SJCRH30 (cell line): ENCODE results near the gene CCNB1IP1. TPM values are rescaled to one million over a fixed set of nuclear protein-coding genes. Genes with fewer than 3 reads are reported as not detected.
"Not testable (repeated sequence)": the region's sequence is repeated elsewhere in the genome, so short reads cannot be mapped to it uniquely, and the experiment has no call there.

Experiments used
- DNase-seq, 2 experiments: peaks; one replicate each; pipeline ENCODE4 v3.0.0-alpha.2; 2015 to 2020
- H3K27ac ChIP-seq: fragments of 250-450 bp; sonication (Bioruptor Pico); 2 replicates; pipeline ENCODE4 v1.5.1; 2020; ENCODE audit warnings: mild to moderate bottlenecking, moderate library complexity
- H3K27me3 ChIP-seq: fragments of 250-450 bp; sonication (Bioruptor Pico); 2 replicates; pipeline ENCODE4 v1.5.1; 2020; ENCODE audit warnings: mild to moderate bottlenecking, moderate library complexity
- H3K36me3 ChIP-seq: fragments of 250-450 bp; sonication (Bioruptor Pico); 2 replicates; pipeline ENCODE4 v1.5.1; 2020; ENCODE audit warnings: mild to moderate bottlenecking, moderate library complexity
- H3K4me1 ChIP-seq: fragments of 250-450 bp; sonication (Bioruptor Pico); 2 replicates; pipeline ENCODE4 v1.5.1; 2020; ENCODE audit warnings: mild to moderate bottlenecking, moderate library complexity
- H3K4me3 ChIP-seq: fragments of 250-450 bp; sonication (Bioruptor Pico); 2 replicates; pipeline ENCODE4 v1.5.1; 2020; ENCODE audit warnings: mild to moderate bottlenecking, moderate library complexity
- H3K9me3 ChIP-seq: fragments of 250-450 bp; sonication (Bioruptor Pico); replicated peaks from 2 replicates; pipeline ENCODE4 v1.5.1; 2020; ENCODE audit warnings: mild to moderate bottlenecking, moderate library complexity
- total RNA-seq: library from RNA; depleted of rRNA; stranded (reverse); fragments of >200 nt; shearing (Covaris generic); gene quantifications from 2 replicates; pipeline ENCODE4 v1.2.3, GENCODE V29; 2014; rRNA removed

CCNB1IP1 gene, protein sequence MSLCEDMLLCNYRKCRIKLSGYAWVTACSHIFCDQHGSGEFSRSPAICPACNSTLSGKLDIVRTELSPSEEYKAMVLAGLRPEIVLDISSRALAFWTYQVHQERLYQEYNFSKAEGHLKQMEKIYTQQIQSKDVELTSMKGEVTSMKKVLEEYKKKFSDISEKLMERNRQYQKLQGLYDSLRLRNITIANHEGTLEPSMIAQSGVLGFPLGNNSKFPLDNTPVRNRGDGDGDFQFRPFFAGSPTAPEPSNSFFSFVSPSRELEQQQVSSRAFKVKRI
- 98.4 and 109 TPM in 2 replicates for total RNA-seq

DNA sequence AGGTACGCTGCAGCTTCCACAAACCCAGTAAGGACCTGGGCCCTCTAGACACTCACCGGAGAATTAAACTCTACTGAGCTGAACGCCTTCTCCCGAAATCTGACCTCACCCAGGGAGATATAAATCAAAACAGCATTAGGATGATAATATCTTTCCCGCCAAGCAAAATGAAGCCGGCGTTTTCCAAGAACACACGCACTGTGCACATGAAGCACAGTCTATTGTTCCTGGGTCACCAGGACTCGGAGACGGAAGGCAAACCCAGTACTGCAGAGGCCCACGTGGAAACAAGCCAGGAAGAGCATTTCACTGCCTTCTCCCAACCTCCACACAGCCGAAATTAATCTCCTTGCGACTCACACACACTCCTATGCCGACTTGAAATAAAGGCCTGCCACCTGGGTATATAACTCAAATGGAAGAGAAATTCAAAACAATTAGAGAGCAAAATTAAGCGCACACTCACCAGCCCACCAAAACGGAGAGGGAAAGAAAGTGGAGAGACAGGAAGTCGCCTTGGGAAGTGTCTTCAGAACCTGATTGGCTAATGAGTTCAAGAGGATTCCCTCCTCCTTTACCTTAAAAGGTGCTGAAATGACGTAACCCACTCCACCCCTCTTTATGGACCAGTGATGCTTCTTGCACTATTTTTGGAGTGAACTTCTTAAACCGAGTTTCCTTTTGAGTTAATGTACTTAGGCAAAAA is at the start of gene CCNB1IP1:
Gene CCNB1IP1, minus strand, starts transcription at position 492 of the 706 bp plus-strand sequence. CDS start 16,756 bp downstream, outside the sequence.
- no peaks in the 10 kb centered on the region for H3K9me3 ChIP-seq
- peak; percentile 75 to 88 for DNase-seq

DNA sequence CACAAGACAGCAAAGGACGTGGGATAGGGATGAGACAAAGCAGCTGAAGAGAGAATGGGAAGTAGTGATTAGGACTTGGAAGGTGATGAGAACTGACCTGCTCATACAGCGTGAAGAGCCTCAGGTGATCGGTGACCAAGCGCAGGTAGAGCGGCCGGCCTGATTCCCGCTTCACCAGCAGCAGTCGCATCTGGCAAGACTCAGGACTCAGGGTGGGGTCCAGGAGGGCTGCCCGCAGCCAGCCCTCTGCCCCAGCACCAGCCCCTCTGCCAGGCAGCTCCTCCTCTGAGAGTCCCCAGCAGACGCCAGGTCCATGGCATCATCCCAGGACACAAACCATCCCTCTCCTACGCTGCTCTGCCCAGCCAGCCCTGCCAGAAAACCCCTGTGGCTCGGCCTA is 49.4 kb upstream of the CCNB1IP1 start:
- no peaks in the 10 kb centered on the region for H3K9me3 ChIP-seq
- no peak overlapping the region for H3K27ac ChIP-seq
- H3K36me3 ChIP-seq, result 0 out of 2 replicates have a peak, but pooled peaks cover 4% of the 10 kb centered on the region
- no peak for DNase-seq
- no peak overlapping the region for H3K4me3 ChIP-seq
- no peaks in the 10 kb centered on the region for H3K27me3 ChIP-seq
- no peaks in the 10 kb centered on the region for H3K4me1 ChIP-seq

More for the DNA sequence above, at the start of gene CCNB1IP1:
- Histone ChIP-seq H3K4me1 (peaks cover 12% of the 10 kb centered on the region), H3K4me3 (peak within 1 kb of the TSS; percentile 74), H3K36me3 (peaks cover 20% of the 10 kb centered on the region), H3K27me3 (no peaks in the 10 kb centered on the region), H3K27ac (peak within 1 kb of the TSS; percentile 78)

DNA sequence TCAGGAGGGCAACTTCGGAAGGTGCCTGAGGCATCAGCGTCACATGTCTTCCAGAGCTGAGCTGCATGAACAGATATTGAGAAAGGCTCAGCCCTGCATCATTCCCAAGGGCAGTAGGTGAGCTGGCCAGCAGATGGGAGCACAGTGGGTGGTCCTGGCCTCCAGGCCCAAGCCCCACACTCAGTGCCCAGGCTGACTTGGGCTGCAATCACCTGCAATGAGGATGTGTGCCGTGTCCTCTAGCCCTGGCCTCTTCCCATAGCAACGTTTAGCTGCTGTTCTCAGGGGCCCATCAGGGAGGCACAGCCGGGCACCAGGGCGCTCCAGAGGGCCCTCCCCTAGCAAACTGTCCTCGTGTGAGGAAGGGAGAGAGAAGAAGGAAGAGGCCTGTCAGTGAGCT is 48.3 kb upstream of the CCNB1IP1 start:
- Histone ChIP-seq H3K9me3 (no peaks in the 10 kb centered on the region), H3K36me3 (0 out of 2 replicates have a peak, but pooled peaks cover 4% of the 10 kb centered on the region), H3K4me3 (no peak overlapping the region)

DNA sequence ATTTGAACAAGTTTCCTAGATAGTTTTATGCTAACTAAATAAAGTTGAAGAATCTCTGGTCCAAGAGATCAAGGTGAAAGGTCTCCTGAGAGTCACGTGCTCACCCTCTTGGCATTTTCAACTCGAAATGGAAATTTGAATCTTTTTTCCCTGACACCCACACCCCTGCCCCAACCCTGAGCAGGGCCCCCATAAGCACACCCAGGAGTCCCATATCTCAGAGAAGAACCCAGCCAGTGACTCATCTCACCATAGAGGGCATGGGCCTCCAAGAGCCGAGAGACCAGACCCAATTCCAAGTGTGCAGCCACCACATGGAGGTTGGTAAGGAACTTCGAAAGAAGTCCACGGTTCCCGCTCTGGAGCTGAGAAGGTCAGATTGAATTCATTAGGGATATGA is 47.6 kb upstream of the CCNB1IP1 start:
- Histone ChIP-seq H3K27ac (no peak overlapping the region), H3K36me3 (0 out of 2 replicates have a peak, but pooled peaks cover 4% of the 10 kb centered on the region), H3K27me3 (no peaks in the 10 kb centered on the region), H3K4me3 (no peak overlapping the region), H3K4me1 (no peaks in the 10 kb centered on the region), H3K9me3 (no peaks in the 10 kb centered on the region)
- DNase-seq, result no peak

More for the DNA sequence above, 48.3 kb upstream of the CCNB1IP1 start:
- Histone ChIP-seq H3K27ac (no peak overlapping the region), H3K4me1 (no peaks in the 10 kb centered on the region), H3K27me3 (no peaks in the 10 kb centered on the region)
- DNase-seq, result no peak

DNA sequence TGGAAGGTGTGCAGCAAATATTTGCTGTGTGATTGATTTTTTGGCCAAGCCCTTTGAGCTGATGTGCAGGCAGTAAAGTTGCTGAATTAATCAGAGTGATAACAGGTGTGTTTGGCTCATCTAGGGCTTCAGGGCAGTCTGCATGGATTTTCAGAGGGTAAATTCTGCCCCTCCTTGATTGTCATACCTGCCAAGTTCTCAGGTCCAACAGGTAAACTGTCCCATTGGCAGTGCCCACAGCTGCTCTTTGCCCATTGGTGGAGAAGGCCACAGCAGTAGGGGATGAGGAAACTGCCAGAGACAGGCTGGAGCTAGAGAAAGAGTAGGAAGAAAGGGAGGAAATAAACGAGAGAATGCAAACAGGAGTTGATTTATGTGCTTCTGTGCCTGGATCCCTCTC is 46.7 kb upstream of the CCNB1IP1 start:
- H3K9me3 ChIP-seq, result no peaks in the 10 kb centered on the region
- no peak for DNase-seq
- no peaks in the 10 kb centered on the region for H3K4me1 ChIP-seq
- no peak overlapping the region for H3K27ac ChIP-seq
- no peak overlapping the region for H3K4me3 ChIP-seq
- 0 out of 2 replicates have a peak, but pooled peaks cover 4% of the 10 kb centered on the region for H3K36me3 ChIP-seq
- H3K27me3 ChIP-seq, result no peaks in the 10 kb centered on the region

DNA sequence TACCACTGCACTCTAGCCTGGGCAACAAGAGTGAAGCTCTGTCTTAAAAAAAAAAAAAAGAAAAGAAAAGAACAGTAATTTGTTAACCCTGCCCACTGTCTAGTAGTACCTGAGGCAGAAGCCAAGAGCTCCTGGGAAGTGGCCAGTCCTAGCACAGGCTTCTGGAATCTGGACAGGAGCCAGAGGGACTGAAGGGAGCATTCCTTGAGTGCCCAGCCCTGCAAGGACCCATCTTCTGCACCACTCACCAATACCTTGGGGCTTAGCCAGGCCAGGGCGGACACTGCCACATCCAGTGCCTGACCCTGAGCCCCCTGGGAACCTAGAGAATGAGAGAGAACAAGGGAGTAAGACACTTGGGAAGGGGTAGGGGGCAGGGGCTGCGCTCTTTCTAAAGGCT is 44.1 kb upstream of the CCNB1IP1 start:
- no peaks in the 10 kb centered on the region for H3K9me3 ChIP-seq
- no peak overlapping the region for H3K27ac ChIP-seq
- H3K4me3 ChIP-seq, result no peak overlapping the region
- no peaks in the 10 kb centered on the region for H3K27me3 ChIP-seq
- no peaks in the 10 kb centered on the region for H3K4me1 ChIP-seq
- peaks cover 4% of the 10 kb centered on the region; the same call in 1 of the 2 replicates for H3K36me3 ChIP-seq
- no peak for DNase-seq

DNA sequence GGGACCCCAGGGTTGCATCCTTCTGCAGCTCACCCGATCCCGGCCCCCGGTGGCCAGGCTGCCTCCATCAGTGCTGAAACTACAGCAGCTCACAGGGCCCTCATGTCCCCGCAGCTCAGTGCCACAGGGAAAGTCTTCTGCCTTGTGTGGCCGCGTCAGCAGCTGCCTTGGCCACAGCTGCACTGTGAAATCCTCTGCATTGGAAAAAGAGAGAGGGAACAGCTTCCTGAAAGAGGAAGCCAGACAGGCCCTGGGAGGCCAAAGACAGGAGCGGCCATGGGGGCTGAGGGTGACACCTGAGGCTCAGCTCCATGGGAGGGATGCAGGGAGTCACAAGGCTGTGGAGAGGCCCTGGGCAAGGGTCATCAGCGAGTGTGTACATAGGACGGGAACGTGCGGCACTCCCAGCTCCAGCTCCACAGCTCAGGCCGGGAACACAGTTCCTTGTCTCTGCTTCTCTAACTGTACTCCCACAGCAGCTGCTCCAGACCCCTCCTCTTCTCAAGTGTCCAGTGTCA is 43.1 kb upstream of the CCNB1IP1 start:
- Histone ChIP-seq H3K9me3 (no peaks in the 10 kb centered on the region), H3K36me3 (peaks cover 4% of the 10 kb centered on the region; the same call in 1 of the 2 replicates), H3K27ac (no peak overlapping the region), H3K4me3 (no peak overlapping the region), H3K4me1 (no peaks in the 10 kb centered on the region), H3K27me3 (no peaks in the 10 kb centered on the region)
- DNase-seq, result no peak

DNA sequence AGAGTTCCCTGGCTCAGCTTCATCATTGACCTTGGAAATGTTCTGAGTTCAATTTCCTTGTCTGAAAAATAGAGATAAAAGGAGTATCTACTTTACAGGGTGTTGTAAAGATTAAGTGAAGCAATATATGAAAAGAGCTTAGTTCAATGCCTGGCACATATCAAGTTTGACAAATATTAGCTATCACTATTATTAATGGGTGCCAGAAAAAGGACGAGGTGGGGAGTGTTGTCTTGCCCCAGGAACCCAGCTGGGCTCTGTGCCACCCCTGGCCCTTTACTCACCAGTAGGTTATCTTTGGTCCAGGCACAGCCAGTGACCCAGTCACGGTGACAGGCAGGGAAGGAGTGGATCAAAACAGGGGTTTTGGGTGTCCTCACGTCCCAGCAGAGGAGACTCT is 42.4 kb upstream of the CCNB1IP1 start:
- no peak for DNase-seq
- H3K36me3 ChIP-seq, result peaks cover 11% of the 10 kb centered on the region; the same call in 1 of the 2 replicates
- no peaks in the 10 kb centered on the region for H3K4me1 ChIP-seq

DNA sequence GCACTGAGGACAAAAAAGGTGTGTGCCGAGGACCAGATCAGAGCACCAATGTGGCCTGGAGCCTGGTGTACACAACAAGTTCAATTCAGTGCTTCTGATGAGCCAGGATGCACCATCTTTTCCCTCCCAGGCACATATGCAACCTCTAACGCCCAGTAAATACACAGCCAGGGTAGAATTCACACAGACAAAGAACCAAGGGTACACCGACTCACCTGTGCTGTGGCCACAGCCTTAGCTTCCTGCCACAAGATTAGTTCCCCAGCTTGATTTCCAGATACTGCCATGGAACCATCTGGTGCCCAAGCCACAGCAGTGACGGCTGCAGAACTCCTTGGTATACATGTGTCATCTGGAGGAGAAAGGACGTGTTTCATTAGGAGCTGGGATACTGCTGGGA is 39.7 kb upstream of the CCNB1IP1 start:
- Histone ChIP-seq H3K27ac (no peak overlapping the region), H3K36me3 (peaks cover 12% of the 10 kb centered on the region), H3K9me3 (no peaks in the 10 kb centered on the region), H3K4me1 (no peaks in the 10 kb centered on the region), H3K27me3 (no peaks in the 10 kb centered on the region), H3K4me3 (no peak overlapping the region)
- DNase-seq, result no peak

More for the DNA sequence above, 42.4 kb upstream of the CCNB1IP1 start:
- Histone ChIP-seq H3K4me3 (no peak overlapping the region), H3K27me3 (no peaks in the 10 kb centered on the region), H3K27ac (no peak overlapping the region), H3K9me3 (no peaks in the 10 kb centered on the region)

DNA sequence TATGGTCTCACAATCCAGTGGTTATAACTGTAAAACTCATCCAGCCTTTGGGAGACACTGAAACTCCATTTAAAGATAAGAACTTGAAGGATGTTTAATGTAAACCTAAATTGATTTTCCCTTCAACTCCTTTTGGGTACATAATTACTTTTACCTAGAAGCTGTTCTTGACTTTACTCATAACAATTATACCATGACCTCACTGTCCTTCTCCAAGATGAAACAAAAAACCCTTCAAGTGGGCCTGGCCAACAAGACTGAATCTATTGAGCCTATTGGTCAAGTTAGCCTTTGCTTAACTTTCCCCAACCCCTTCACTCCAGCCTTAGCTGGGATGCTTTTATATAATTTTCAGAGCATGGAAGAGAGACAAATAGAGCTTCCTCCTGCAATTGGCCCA is 32.8 kb upstream of the CCNB1IP1 start:
- Histone ChIP-seq H3K9me3 (no peaks in the 10 kb centered on the region), H3K4me1 (no peaks in the 10 kb centered on the region), H3K36me3 (peaks cover 10% of the 10 kb centered on the region), H3K27me3 (no peaks in the 10 kb centered on the region), H3K27ac (no peak overlapping the region), H3K4me3 (no peak overlapping the region)
- DNase-seq, result no peak

DNA sequence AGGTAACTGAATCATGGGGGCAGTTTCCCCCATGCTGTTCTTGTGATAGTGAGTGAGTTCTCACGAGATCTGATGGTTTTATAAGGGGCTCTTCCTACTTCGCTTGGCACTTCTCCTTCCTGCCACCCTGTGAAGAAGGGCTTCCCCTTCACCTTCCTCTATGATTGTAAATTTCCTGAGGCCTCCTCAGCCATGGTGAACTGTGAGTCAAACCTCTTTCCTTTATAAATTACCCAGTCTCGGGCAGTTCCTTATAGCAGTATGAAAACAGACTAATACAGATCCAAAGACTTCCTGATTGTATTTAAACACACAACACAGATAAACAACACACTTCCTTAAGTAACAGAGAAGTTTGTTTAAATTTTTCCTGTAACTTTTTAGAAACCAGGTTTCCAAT is 25.4 kb upstream of the CCNB1IP1 start:
- not testable (repeated sequence) for H3K9me3 ChIP-seq, H3K27me3 ChIP-seq, DNase-seq, H3K4me1 ChIP-seq, H3K27ac ChIP-seq, H3K4me3 ChIP-seq
- H3K36me3 ChIP-seq, result peaks cover 58% of the 10 kb centered on the region

DNA sequence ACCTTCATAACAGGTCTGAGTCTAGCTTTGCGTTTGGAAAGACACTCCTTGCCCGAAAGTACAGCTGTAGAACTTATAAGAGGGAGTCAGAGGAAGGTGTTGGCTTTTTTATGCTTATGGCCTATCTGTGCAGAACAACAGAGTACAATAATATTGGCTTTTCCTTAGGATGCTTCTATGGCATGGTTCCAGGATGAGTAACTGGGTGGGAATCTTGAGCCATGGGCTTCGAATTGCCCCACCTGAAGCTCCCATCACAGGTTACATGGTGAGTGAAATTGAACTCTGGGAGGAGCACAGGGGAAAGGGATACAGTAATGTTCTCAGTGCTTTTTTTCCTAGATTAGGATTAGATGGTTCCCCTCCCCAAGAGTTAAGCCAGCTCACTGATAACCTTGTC is 23.3 kb upstream of the CCNB1IP1 start:
- Histone ChIP-seq H3K36me3 (peaks cover 75% of the 10 kb centered on the region), H3K9me3 (no peaks in the 10 kb centered on the region), H3K27ac (no peak overlapping the region), H3K4me3 (no peak overlapping the region), H3K4me1 (no peaks in the 10 kb centered on the region), H3K27me3 (no peaks in the 10 kb centered on the region)
- no peak for DNase-seq

DNA sequence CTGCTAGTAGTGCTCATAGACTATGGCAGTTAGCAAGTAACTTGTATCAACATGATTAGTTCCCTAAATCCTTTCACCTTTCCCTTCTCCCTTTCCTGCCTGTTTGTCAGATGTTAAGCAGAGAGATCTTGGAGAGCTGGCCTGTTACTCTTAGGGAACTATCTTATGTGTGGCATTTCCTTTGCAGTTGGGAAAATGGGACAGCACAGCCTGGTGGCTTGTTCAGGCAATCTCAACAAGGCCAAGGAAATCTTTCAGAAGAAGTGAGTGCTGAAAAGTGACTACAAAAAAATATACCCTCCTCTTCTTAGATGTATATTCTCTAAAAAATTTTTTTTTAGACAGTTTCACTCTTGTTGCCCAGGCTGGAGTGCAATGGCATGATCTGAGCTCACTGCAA is 17.8 kb upstream of the CCNB1IP1 start:
- H3K36me3 ChIP-seq, result peaks cover 82% of the 10 kb centered on the region
- H3K4me3 ChIP-seq, result no peak overlapping the region
- H3K4me1 ChIP-seq, result no peaks in the 10 kb centered on the region
- H3K9me3 ChIP-seq, result no peaks in the 10 kb centered on the region
- H3K27me3 ChIP-seq, result no peaks in the 10 kb centered on the region
- DNase-seq, result no peak
- H3K27ac ChIP-seq, result no peak overlapping the region

DNA sequence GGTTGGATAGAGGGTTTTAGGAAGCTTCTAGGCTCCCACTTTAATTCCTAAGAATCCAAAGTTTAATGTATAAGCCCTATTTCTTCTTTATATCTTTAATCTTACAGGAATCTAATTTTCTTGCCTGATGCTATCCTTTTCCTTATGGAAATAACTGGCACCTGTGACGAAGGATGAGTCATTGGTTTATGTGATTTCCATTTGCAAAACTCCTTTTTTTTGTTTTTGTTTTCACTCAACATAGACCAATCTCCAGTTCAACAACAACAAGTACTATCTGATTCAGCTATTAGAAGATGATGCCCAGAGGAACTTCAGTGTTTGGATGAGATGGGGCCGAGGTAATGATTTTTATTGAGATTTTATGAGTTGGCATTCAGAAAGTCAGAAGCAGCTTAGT is 17.2 kb upstream of the CCNB1IP1 start:
- H3K36me3 ChIP-seq, result peaks cover 82% of the 10 kb centered on the region
- no peaks in the 10 kb centered on the region for H3K4me1 ChIP-seq
- H3K27ac ChIP-seq, result no peak overlapping the region
- no peaks in the 10 kb centered on the region for H3K9me3 ChIP-seq
- no peak for DNase-seq
- H3K4me3 ChIP-seq, result no peak overlapping the region
- no peaks in the 10 kb centered on the region for H3K27me3 ChIP-seq

DNA sequence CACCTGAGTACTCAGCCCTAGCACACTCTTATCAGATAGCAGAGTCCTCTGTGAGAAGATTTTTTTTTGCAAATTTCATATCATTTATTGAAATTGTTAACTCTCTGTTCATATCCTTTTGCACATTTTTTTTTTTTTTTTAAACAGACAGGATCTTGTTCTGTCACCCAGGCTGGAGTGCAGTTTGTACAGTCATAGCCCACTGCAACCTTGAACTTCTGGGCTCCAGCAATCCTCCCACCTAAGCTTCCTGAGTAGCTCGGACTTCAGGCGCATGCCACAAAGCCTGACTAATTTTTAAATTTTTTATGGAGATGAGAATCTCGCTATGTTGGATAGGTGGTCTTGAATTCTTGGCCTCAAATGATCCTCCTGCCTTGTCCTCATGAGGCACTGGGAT is 14.7 kb upstream of the CCNB1IP1 start:
- peaks cover 60% of the 10 kb centered on the region for H3K36me3 ChIP-seq
- no peak overlapping the region for H3K27ac ChIP-seq
- no peaks in the 10 kb centered on the region for H3K9me3 ChIP-seq
- no peaks in the 10 kb centered on the region for H3K4me1 ChIP-seq
- H3K27me3 ChIP-seq, result no peaks in the 10 kb centered on the region
- H3K4me3 ChIP-seq, result no peak overlapping the region
- DNase-seq, result no peak
